Retinal pigment epithelial cell (primary cell): ENCODE data around the gene MCM7.

Experiments used
- DNase-seq: peaks from one replicate; pipeline ENCODE4 v3.0.0-alpha.2; 2010; ENCODE audit warnings: low read depth
- H3K4me3 ChIP-seq: 2 replicates; pipeline ENCODE4 v1.5.1; 2011; ENCODE audit warnings: mild to moderate bottlenecking, low read length, control low read depth, moderate library complexity
- CTCF ChIP-seq: conservative IDR thresholded peaks from 2 replicates; pipeline ENCODE4 v1.5.1; 2011; ENCODE audit warnings: low read depth, low read length, control low read depth, inconsistent platforms

The MCM7 gene

GRCh38 chr7:100120733-100121036 is 19.5 kb upstream of the MCM7 start:
- no peak for TF ChIP-seq CTCF
- peak overlapping the region; percentile 95 for H3K4me3 ChIP-seq
- no peak for DNase-seq

- TF ChIP-seq CTCF, result no peak
- no peak for DNase-seq
These were observed 19.0 kb upstream of the MCM7 start for GRCh38 chr7:100119970-100120732.

GRCh38 chr7:100119072-100119969 is 18.1 kb upstream of the MCM7 start, which contains the start of the genes CNPY4 and TAF6:
CNPY4 (plus strand) TSS chr7:100119634; CDS start chr7:100119745, 111 bp downstream.
TAF6 (minus strand) TSS chr7:100119358; CDS start chr7:100114209, 5,149 bp downstream.
- peak within 1 kb of the TSS; percentile 95 for H3K4me3 ChIP-seq
- no peak for TF ChIP-seq CTCF
- DNase-seq, result peak; percentile 81

More at GRCh38 chr7:100119970-100120732, 19.0 kb upstream of the MCM7 start:
- peak overlapping the region; percentile 95 for H3K4me3 ChIP-seq

GRCh38 chr7:100118388-100119071 is 17.3 kb upstream of the MCM7 start:
- DNase-seq, result no peak
- peak overlapping the region; percentile 95 for H3K4me3 ChIP-seq
- no peak for TF ChIP-seq CTCF

GRCh38 chr7:100115026-100115425 is 13.8 kb upstream of the MCM7 start:
- no peak for DNase-seq
- no peak overlapping the region for H3K4me3 ChIP-seq
- no peak for TF ChIP-seq CTCF

- H3K4me3 ChIP-seq, result no peak overlapping the region
- TF ChIP-seq CTCF, result no peak
- no peak for DNase-seq
These were observed 10.7 kb upstream of the MCM7 start for GRCh38 chr7:100111914-100112313.
